NCI-H748 (cell line): Measurements from ENCODE around the gene EPHA1.

ENCODE experiments used
- DNase-seq: peaks from one replicate; lab custom pipeline; 2025; ENCODE audit not compliant: unreplicated experiment; lab: John Stamatoyannopoulos, UW

Gene EPHA1

GRCh38 chr7:143375298-143376034 lies 33.2 kb downstream of the EPHA1 start:
- no peak for DNase-seq

GRCh38 chr7:143374561-143374960 lies 34.1 kb downstream of the EPHA1 start:
- DNase-seq, result no peak

GRCh38 chr7:143373255-143373794 lies 35.3 kb downstream of the EPHA1 start:
- DNase-seq, result no peak

- DNase-seq, result peak; percentile 22
These were observed 36.6 kb downstream of the EPHA1 start for GRCh38 chr7:143372070-143372469.

GRCh38 chr7:143369678-143370651 lies 38.7 kb downstream of the EPHA1 start:
- DNase-seq, result no peak

GRCh38 chr7:143368387-143368786 lies 40.3 kb downstream of the EPHA1 start:
- DNase-seq, result no peak

GRCh38 chr7:143367972-143368371 lies 40.7 kb downstream of the EPHA1 start:
- DNase-seq, result no peak

GRCh38 chr7:143363016-143363937 lies 45.4 kb downstream of the EPHA1 start:
- DNase-seq, result no peak

- DNase-seq, result peak; percentile 53
These were observed 46.3 kb downstream of the EPHA1 start, which contains the start of gene FAM131B for GRCh38 chr7:143362131-143363015. TSS of gene FAM131B (minus strand) at chr7:143362713. CDS start at chr7:143362603, 110 bp downstream.

GRCh38 chr7:143361552-143362130 lies 47.0 kb downstream of the EPHA1 start:
- peak; percentile 78 for DNase-seq

- DNase-seq, result peak; percentile 71
These were observed 47.7 kb downstream of the EPHA1 start for GRCh38 chr7:143360788-143361551.

- no peak for DNase-seq
These were observed 48.8 kb downstream of the EPHA1 start for GRCh38 chr7:143359771-143360353.

- DNase-seq, result no peak
These were observed 50.0 kb downstream of the EPHA1 start for GRCh38 chr7:143358626-143359025.

GRCh38 chr7:143356414-143357050 lies 52.1 kb downstream of the EPHA1 start:
- no peak for DNase-seq

GRCh38 chr7:143355450-143356385 lies 52.9 kb downstream of the EPHA1 start:
- DNase-seq, result no peak

- DNase-seq, result no peak
These were observed 53.7 kb downstream of the EPHA1 start for GRCh38 chr7:143354965-143355364.
